ENCODE measurements around the gene CTDSPL2.
"Not testable (repeated sequence)": the region's sequence is repeated elsewhere in the genome, so short reads cannot be mapped to it uniquely, and the experiment has no call there.

Gene CTDSPL2

DNA sequence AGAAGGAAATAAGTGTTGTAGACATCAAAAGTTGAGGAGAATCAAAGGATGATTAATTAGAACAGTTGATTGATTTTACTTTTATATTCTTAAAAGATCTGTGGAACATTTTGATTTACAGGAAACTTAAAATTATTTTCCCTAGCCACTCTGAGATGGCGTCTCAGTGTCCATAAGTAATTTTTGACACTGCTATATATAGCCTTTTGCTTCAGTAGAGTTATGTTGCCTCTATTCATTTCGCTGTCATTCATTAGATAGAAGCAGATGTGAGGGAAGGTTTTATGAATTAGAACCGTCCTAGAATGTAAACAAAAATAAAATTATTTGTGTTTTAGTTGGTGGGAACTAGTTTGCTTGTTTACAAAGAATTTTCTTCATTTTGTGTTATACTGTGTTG, 58.5 kb downstream of the CTDSPL2 start:
- no peak for DNase-seq

- no peak for DNase-seq
Observed at GRCh38 chr15:44489464-44489863, 62.0 kb downstream of the CTDSPL2 start.

DNA sequence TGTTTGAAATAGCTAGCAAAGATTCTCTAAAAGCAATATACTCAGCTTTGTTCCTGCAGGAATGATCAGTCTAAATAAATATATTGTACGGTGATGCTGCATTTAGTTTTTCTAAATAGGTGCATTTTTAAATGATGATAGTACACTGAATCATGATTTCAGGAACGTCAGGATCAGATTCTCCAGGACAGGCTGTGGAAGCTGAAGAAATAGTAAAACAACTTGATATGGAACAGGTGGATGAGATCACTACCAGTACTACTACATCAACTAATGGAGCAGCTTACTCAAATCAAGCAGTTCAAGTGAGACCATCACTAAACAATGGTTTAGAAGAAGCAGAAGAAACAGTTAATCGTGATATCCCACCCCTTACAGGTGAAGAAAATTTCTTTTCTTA, 63.2 kb downstream of the CTDSPL2 start:
- no peak for DNase-seq

- no peak for DNase-seq
Observed at GRCh38 chr15:44492040-44492439, 64.6 kb downstream of the CTDSPL2 start.

DNA sequence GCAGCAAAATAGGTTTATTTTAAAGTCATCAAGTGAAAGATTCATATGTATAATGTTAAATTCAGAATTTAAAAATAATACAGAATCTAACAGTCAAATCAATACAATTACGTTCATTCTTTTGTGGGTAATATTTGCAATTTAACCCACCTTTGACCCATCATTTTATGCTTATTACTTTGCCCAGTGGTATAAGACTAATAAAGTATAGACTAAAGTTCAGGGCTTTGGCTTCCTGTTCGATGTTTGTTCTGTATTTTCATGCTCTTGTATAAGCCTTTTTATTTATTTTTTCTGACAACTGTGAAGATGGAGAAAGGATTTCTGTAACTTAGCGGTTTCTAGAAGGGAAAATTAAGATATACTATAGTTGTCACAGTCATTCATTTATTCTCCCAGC, 65.2 kb downstream of the CTDSPL2 start:
- no peak for DNase-seq

DNA sequence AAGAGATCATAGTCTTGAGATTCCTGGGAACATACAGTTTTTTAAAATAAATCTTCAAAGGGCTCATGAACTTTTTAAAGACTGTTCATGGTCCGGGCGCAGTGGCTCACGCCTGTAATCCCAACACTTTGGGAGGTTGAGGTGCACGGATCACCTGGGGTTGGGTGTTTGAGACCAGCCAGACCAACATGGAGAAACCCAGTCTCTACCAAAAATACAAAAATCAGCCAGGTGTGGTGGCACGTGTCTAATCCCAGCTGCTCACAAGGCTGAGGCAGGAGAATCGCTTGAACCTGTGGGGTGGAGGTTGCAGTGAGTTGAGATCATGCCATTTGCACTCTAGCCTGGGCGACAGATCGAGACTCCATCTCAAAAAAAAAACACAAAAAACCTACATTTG, 68.1 kb downstream of the CTDSPL2 start:
- no peak for DNase-seq

DNA sequence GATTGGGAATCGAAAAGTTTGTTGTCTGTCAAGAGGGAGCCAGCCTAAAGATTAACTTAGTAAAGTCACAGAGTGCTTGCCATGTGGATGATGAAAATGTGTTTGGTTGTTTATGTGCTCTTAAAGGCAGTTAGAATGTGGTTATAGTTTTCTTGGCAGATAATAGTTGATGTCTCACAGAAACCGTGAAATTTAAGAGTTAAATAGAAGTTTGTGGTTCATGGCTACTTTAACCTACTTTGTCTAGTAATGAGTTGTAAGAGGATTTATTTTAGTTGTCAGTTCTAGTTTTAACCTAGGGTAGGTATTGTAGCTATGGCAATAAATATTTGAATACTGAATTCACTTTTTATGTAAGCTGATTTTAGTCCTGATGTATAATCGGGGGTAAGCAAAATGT, 73.1 kb downstream of the CTDSPL2 start:
- no peak for DNase-seq

DNA sequence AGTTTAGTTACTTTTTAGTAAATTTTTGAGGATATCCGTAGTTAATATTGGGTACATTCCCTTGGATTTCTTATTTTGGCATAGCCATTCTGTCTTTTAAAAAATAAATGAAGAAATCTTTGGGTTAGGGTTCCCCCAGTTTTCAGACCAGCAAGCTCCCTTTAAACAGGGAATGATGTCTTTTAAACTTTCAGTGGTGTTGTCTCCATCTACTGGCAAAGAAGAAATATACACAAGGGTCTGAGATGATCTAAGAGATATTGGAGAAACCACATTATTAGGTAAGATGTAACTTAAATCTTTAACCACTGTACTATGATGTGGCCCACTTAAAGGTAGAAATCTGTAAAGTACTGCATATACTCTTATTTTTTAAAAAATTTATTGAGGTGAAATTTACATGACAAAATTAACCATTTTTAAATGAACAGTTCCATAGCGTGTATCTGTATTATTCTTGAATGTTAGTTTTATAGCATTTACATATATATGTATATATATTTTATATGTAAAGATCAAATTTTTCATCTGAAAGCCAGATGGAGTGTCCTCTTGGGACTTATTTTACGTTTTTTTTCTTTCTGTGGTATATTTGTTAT, 74.4 kb downstream of the CTDSPL2 start:
- peak in 1 of 2 experiments; percentile 25 for DNase-seq

DNA sequence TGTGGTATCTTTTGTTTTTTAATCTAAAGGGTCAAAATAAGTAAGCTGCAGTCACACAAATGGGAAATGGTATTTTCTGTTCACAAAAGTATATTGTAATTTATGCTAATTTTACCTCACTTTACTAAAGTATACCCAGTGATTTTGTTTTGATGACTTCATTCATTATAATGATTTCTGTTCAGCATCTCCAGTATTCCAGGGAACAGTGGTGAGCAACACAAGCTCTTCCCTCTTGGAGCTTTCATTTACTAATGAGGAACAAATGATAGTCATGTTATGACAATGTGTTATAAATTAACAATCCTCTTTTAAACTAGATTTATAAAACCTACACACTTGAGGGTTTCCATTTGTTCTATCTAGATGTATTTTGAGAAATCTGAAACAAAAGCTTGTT, 89.0 kb downstream of the CTDSPL2 start:
- DNase-seq, result no peak

GRCh38 chr15:44519537-44519936, 92.1 kb downstream of the CTDSPL2 start:
- DNase-seq, result no peak

- no peak for DNase-seq
Observed at GRCh38 chr15:44525018-44525417, 97.6 kb downstream of the CTDSPL2 start.

DNA sequence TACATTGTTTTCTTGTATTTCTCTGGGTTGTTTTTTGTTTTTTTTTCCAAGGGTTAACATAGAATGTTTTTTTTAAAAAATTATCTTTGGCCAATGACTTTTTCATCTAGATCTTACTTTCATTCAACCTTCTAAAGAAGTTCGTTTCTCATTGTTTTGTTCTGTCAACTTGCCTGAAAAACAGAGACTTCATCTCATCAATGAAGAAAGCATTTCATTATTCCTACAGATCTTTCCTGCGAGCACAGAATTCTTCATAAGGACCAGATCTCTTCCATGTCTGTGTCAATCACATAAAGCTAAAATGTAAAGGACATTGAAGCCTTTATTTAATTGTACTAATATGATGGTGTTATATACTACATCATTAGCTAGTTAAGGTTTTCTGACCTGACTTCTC, 99.8 kb downstream of the CTDSPL2 start:
- DNase-seq, result no peak

GRCh38 chr15:44529864-44530604, 102.6 kb downstream of the CTDSPL2 start:
- DNase-seq, result no peak

DNA sequence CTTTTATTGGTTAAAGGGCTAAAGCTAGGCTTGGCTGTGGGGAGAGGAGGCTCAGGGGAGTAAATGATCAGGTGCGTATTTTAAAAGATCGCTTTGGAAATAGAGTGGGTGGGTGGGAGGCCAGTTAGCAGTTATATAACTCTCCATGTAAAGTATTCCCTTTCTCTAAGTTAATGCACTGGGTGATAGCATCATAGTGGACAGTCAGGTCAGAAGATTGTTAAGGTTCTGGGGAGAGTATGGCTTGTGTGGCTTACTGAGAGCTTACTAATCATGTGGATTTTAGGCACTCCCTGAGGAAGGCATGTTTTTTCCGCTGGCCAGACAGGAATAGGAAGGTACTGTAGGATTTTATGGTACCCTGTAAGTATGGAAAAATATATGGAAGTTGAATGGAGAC, 103.2 kb downstream of the CTDSPL2 start:
- no peak for DNase-seq

- not testable (repeated sequence) for DNase-seq
Observed at GRCh38 chr15:44532275-44532674, 104.8 kb downstream of the CTDSPL2 start.

- DNase-seq, result no peak
Observed at GRCh38 chr15:44532689-44533088, 105.3 kb downstream of the CTDSPL2 start.

GRCh38 chr15:44535092-44535491, 107.7 kb downstream of the CTDSPL2 start:
- no peak for DNase-seq

DNA sequence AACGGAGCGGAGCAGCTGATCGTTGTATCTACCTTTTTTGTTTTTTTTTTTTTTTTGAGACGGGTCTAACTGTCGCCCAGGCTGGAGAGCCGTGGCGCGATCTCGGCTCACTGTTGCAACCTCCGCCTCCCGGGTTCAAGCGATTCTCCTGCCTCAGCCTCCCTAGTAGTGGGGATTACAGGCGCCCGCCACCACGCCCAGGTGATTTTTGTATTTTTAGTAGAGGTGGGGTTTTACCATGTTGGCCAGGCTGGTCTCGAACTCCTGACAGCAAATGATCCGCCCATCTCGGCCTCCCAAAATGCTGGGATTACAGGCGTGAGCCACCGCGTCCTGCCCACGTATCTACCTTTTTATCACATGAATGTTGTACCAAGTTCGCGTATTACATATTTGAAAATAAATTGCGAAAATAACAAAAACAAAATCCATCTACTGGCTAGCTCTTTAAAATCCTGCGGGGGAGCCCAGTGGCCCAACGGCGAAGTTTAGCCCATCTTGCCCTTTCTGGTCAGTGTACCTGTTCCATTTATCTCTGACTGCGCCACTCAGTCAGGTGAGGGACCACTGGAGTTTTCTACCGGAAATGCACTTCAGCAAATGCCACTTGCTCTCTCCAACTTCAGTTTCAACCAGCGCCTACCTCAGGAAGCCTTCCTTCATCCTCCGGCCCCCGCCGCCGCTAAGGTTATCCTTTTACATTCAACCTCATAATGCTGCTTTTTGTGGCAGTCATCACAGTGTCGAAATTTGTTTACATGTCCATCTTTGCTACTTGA, 108.3 kb downstream of the CTDSPL2 start:
- no peak for DNase-seq

DNA sequence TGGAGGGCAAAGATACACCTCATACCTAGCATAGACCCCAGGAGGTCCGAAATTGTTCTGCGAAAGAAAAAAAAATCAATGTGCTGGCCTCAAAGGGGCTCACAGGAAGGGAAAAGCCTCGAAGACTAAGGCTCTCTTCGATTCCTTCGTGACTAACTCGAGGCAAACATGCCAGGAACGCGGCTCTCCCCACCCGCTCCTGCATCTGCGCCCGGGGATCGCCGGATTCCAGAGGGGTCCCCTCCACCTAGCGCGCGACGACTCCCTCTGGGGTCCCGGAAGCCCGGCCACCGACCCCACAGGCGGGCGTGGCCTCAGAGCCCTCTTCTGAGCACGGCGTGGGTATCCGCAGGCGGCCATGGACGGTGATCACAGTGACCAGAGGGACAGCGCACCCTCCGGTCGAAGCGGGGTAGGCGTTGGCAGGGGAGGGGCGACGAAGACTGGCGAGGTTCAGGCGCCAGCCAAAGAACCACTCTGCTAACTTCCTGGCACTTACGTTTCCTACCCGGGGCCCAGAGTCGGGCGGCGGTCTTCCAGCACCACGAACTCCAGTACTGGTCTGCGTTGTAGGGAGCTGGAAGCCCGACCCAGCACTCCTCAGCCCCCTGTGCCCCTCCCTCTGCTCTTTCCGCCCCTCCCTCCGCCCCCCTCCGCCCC, 109.0 kb downstream of the CTDSPL2 start:
- peak in 1 of 2 experiments; percentile 38 for DNase-seq

- DNase-seq, result peak; percentile 94
Observed at GRCh38 chr15:44536962-44537734, 109.7 kb downstream of the CTDSPL2 start, which contains the start of gene EIF3J. Gene EIF3J (plus strand): TSS chr15:44537147. CDS start chr15:44537195, 48 bp downstream.

GRCh38 chr15:44537735-44538240, 110.4 kb downstream of the CTDSPL2 start:
- DNase-seq, result peak in 1 of 2 experiments; percentile 32

GRCh38 chr15:44541282-44541958, 114.0 kb downstream of the CTDSPL2 start:
- DNase-seq, result no peak

Measured in NCI-H2081 (cell line).